Ovary (tissue), 9 donors: ENCODE measurements around the gene GATA1. TPM values are rescaled to one million over a fixed set of nuclear protein-coding genes. Genes with fewer than 3 reads are reported as not detected.

Experiments
- DNase-seq, 5 donors: peaks; one replicate each; pipeline ENCODE4 v3.0.0-alpha.2; 2019 to 2020
- H3K27ac ChIP-seq, 2 donors: fragments of 200-600 bp; one replicate each; pipeline versions ENCODE4 v1.5.1 to v1.8.0; 2019 to 2022
- H3K27me3 ChIP-seq: fragments of 200-600 bp; one replicate; pipeline ENCODE4 v1.8.0; 2022
- H3K36me3 ChIP-seq: fragments of 200-600 bp; sonication (generic); one replicate; pipeline ENCODE4 v1.5.1; 2019
- H3K4me1 ChIP-seq: one replicate; pipeline ENCODE4 v1.8.1; 2013; ENCODE audit warnings: mild to moderate bottlenecking, moderate library complexity; ENCODE audit not compliant: insufficient read depth
- H3K4me3 ChIP-seq: fragments of 200-600 bp; sonication (generic); one replicate; pipeline ENCODE4 v1.5.1; 2017
- H3K9me3 ChIP-seq, 2 donors: fragments of 200-600 bp in 1 of 2; sonication (generic) in 1 of 2; one replicate each; pipeline versions ENCODE4 v1.5.1 to v1.8.1; 2013 to 2019; ENCODE audit warnings: mild to moderate bottlenecking in 1 of 2, moderate library complexity in 1 of 2
- CTCF ChIP-seq, 3 donors: fragments of 450-650 bp in 2 of 3; fragments of 200-600 bp in 1 of 3; IDR thresholded peaks; one replicate each; pipeline versions ENCODE4 v1.5.1 to v1.8.0; 2016 to 2022; ENCODE audit warnings: antibody characterized with exemption in 3 of 3, mild to moderate bottlenecking in 1 of 3
- EP300 ChIP-seq: sonication (generic); formaldehyde crosslinking; IDR thresholded peaks from one replicate; pipeline ENCODE4 v1.6.1; 2017; ENCODE audit warnings: antibody characterized with exemption
- POLR2A ChIP-seq: fragments of 450-650 bp; IDR thresholded peaks from one replicate; pipeline ENCODE4 v1.6.1; 2017; ENCODE audit warnings: antibody characterized with exemption, mild to moderate bottlenecking, moderate library complexity
- WGBS, 3 donors: extraction: QIAGEN DNeasy Blood & Tissue Kit in 1 of 3; methylation state at CpG; one replicate each; pipeline versions ENCODE4 v1.1.5 to v1.1.7; 2013 to 2017; 5-methylcytosine and 5-hydroxymethylcytosine counted together
- intact Hi-C, 4 donors: fragments of 100-400 bp; cut with DNase I; formaldehyde crosslinking; loops; one replicate each; pipeline versions ENCODE4 v1.11.0 to v1.15.1; 2022 to 2023
- polyA plus RNA-seq, 2 donors: library from polyadenylated mRNA; stranded (reverse); fragments of 200-250 nt in 1 of 2; fragments of 350-450 nt in 1 of 2; fragmentation: Illumina TruSeq in 1 of 2; extraction: RNeasy Lipid Tissue Mini Kit (QIAGEN cat#74804) in 1 of 2; gene quantifications; one replicate each; pipeline ENCODE4 v1.2.3, GENCODE V29; 2013 to 2014
- total RNA-seq, 7 donors: library from RNA; depleted of rRNA in 2 of 7; stranded (reverse); fragments of >200 nt in 2 of 7; fragmentation: NEBNext Ultra II Directional in 3 of 7; extraction: Animal tissue kit (Norgen Biotek cat#: 25700) in 3 of 7; gene quantifications; one replicate each; pipeline versions ENCODE4 v1.1.0 to v1.2.4, GENCODE V29; 2016 to 2023
- donor health status: DM: no; HTN: no; CAD: no; lungs with moderate emphysema.
- donor health status: DM: no; HTN: no; CAD: no.
- donor health status: Bipolar disorder and iron deficiency.
- donor health status: DM: yes; HTN: yes; CAD: no.
- donor health status: DM: no; HTN: no; CAD: no.
- donor health status: DM: yes; HTN: yes; CAD: no.

GATA1 gene
- total and polyA plus RNA-seq, 9 donors = 0.08 to 0.46 TPM; not detected in 7

GRCh38 chrX:48814722-48815121 is 28.3 kb downstream of the GATA1 start:
- Histone ChIP-seq H3K27ac (no peak overlapping the region), H3K4me3 (no peak overlapping the region), H3K4me1 (no peaks in the 10 kb centered on the region), H3K27me3 (no peaks in the 10 kb centered on the region), H3K9me3 (no peaks in the 10 kb centered on the region), H3K36me3 (no peaks in the 10 kb centered on the region)
- intact Hi-C loops = no loop called here
- 86 to 88% (median 87%) methylated on average over 8 of the region's 8 CpGs for WGBS, 3 donors
- TF ChIP-seq POLR2A (no peak), EP300 (no peak), CTCF (IDR thresholded peaks at IDR 0.05) (no peak)
- DNase-seq = no peak

- Histone ChIP-seq H3K4me3 (no peak overlapping the region), H3K9me3 (no peaks in the 10 kb centered on the region), H3K27ac (no peak overlapping the region), H3K27me3 (no peaks in the 10 kb centered on the region), H3K4me1 (no peaks in the 10 kb centered on the region), H3K36me3 (no peaks in the 10 kb centered on the region)
- TF ChIP-seq POLR2A = no peak
- TF ChIP-seq CTCF (IDR thresholded peaks at IDR 0.05) = no peak
- TF ChIP-seq EP300 = no peak
- DNase-seq = no peak
- intact Hi-C loops = no loop called here
- 81 to 87% (median 86%) methylated on average over 8 of the region's 8 CpGs for WGBS, 3 donors
Observed at GRCh38 chrX:48815266-48815665, 28.9 kb downstream of the GATA1 start.

GRCh38 chrX:48816014-48816810 is 29.8 kb downstream of the GATA1 start:
- Histone ChIP-seq H3K27ac (no peak overlapping the region), H3K9me3 (no peaks in the 10 kb centered on the region), H3K36me3 (no peaks in the 10 kb centered on the region), H3K4me1 (no peaks in the 10 kb centered on the region), H3K27me3 (no peaks in the 10 kb centered on the region), H3K4me3 (no peak overlapping the region)
- TF ChIP-seq CTCF (IDR thresholded peaks at IDR 0.05) (no peak), EP300 (no peak), POLR2A (no peak)
- WGBS, 3 donors = 85 to 86% (median 86%) methylated on average over 18 of the region's 18 CpGs
- intact Hi-C loops = no loop called here
- no peak for DNase-seq

GRCh38 chrX:48818098-48818497 is 31.7 kb downstream of the GATA1 start:
- Histone ChIP-seq H3K27ac (no peak overlapping the region), H3K9me3 (no peaks in the 10 kb centered on the region), H3K4me3 (no peak overlapping the region), H3K27me3 (no peaks in the 10 kb centered on the region), H3K4me1 (no peaks in the 10 kb centered on the region), H3K36me3 (no peaks in the 10 kb centered on the region)
- no peak for TF ChIP-seq CTCF (IDR thresholded peaks at IDR 0.05)
- 90 to 92% (median 90%) methylated on average over 15 to 16 of the region's 16 CpGs for WGBS, 3 donors
- DNase-seq = no peak
- intact Hi-C loops = no loop called here
